T-helper 9 cell (primary cell): ENCODE results near the gene KANSL1.
A peak's percentile ranks its signal among the peaks of the same experiment; 100 is the strongest.

Experiments
- DNase-seq: peaks from one replicate; pipeline ENCODE4 v3.0.0-alpha.2; 2020

Gene KANSL1

DNA sequence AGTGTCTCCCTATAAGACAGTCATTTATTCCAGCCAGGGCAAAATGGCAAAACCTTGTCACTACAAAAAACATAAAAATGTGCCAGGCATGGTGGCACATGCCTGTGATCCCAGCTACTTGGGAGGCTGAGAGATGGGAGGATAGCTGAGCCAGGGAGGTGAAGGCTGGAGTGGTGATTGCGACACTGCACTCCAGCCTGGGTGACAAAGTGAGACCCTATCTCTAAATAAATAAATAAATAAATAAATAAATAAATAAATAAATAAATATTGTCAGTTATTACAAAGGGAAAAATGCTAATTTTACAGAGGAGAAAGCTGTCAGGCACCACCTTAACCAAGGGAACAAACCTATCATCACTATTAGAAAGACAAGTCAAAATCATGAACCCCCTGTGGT lies 118.7 kb downstream of the KANSL1 start:
- DNase-seq: no peak

- DNase-seq: no peak
Measured at GRCh38 chr17:46072998-46073397, 120.2 kb downstream of the KANSL1 start.

- no peak for DNase-seq
Measured at GRCh38 chr17:46071796-46072195, 121.4 kb downstream of the KANSL1 start.

DNA sequence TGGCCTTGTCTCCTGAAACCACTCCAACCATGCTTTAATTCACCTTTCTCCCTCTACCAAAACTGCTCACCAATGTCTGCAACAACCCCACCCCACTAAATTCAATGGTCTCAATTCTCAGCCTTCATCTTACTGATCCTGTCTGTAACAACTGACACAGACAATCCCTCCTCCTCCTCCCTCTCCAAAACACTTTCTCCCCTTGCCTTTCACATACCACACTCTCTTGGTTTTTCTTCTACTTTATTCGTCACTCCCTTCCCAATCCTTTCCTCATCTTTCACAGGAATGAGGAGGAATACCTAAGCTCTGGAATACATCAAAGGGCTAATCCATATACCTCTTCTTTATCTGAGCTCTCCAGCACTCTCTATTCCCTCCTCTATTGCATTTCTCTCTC lies 128.8 kb downstream of the KANSL1 start:
- no peak for DNase-seq

DNA sequence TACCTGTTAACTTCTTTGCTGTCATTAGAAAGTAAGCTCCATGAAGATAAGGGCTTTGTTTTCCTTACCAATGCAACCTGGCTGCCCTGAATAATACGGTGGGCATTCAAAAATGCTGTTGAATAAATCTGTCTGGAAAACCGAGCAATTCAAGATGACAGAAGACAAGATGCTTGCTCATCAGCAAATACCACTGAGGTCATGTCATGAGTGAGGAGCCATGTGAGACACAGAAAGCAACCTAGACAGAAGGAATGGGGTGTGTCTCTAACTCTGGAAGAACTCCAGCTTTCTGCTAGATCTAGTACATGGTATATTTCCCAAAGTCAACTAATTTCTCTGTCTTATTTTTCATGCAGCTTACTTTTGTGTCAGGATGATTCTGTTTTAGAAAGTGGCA lies 130.0 kb downstream of the KANSL1 start:
- DNase-seq: no peak

- no peak for DNase-seq
Measured at GRCh38 chr17:46061435-46061834, 131.8 kb downstream of the KANSL1 start.

GRCh38 chr17:46060461-46060860 lies 132.8 kb downstream of the KANSL1 start:
- no peak for DNase-seq

GRCh38 chr17:46059486-46059885 lies 133.7 kb downstream of the KANSL1 start:
- DNase-seq: no peak

DNA sequence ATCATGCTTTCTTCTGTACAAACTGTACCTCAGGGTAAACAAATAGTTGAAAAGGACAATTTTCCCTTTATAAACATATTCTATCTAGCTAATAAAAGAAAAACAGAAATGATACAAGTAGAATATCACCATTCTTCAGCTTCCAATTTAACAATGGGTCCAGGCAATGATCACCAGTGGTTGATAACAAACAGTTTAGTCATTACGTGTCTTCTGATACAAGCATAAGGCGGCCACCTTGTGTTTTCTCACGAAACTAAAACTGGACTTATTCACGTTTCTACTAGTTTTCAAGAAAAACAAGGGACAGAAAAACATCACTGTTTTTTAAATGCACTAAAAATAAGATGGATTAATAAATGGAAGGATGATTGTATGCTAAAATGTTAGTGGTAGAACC lies 135.9 kb downstream of the KANSL1 start:
- no peak for DNase-seq

DNA sequence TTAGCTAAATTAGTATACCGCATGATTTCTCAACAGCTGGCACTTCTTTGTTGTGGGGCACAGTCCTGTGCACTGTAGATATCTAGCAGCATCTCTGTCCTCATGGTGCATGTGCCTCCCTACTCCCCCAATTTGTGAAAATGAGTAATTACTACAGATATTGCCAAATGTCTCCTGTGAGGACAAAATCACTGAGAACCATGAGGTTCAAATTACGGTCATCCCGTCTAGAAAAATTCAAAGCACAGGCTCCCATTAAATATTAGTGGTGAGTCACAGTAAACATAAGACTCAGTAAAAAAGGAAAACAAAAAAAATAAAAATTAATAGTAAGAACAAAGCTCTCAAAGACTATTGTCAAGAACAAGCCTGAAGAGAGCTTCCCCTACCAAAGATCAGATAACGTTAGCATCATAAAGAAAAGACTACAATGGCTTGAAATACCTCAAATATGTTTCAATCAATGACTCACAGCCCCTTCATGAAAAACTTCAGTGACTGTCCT lies 136.4 kb downstream of the KANSL1 start:
- no peak for DNase-seq

DNA sequence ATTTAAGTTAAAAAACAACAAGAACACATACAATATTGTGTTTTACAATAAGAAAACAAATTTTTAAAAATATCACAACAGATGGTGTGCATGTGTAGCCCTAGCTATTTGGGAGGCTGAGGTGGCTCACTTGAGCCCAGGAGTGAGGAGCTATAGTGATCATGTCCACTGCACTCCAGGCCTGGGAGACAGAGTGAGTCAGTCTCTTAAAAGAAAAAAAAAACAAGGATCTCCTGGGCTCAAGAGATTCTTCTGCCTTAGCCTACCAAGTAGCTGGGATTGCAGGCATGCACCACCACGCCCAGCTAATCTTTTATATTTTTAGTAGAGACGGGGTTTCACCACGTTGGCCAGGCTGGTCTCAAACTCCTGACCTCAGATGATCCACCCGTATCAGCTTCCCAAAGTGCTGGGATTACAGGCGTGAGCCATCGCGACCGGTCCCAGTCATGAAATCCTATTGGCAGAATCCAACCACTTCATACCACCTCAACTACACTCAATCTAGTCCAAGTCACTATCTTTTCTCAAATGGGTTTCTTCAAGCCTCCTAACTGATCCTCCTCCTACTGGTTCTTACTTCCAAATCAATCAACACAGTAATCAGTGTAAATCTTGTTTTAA lies 139.2 kb downstream of the KANSL1 start:
- no peak for DNase-seq

GRCh38 chr17:46049656-46050055 lies 143.6 kb downstream of the KANSL1 start:
- DNase-seq: no peak

GRCh38 chr17:46047856-46048255 lies 145.4 kb downstream of the KANSL1 start:
- no peak for DNase-seq

DNA sequence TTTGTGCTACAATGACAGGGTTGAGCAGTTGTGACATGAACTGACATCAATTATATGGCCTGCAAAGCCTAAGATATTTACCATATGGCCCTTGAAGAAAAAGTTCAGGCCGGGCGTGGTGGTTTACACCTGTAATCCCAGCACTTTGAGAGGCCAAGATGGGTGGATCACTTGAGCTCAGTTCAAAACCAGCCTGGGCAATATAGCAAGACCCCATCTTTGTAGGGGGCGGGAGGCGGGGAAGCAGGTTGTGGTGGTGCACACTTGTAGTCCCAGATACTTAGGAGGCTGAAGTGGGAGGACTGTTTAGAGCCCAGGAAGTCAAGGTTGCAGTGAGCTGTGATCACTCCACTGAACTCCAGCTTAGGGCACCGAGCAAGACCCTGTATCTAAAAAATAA lies 145.8 kb downstream of the KANSL1 start:
- no peak for DNase-seq

GRCh38 chr17:46046957-46047356 lies 146.3 kb downstream of the KANSL1 start:
- no peak for DNase-seq

DNA sequence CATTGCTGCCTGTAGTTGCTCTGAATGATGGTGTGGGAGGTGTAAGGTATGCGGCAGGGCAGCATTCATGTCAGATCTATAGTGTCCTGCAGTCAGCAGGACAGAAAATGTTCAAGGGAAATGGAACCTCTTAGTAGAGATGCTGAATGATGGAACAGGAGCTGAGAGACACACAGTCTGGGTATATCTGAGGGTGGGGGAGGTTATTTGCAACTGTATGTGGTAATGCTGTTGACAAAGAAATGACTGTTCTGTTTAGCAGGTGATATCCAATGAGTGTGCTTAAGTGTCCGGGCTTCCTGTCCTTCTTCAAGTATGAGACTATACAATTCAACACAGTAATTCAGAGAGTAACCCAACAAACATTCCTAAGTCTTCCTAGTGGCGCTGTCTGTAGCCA lies 147.6 kb downstream of the KANSL1 start:
- no peak for DNase-seq

DNA sequence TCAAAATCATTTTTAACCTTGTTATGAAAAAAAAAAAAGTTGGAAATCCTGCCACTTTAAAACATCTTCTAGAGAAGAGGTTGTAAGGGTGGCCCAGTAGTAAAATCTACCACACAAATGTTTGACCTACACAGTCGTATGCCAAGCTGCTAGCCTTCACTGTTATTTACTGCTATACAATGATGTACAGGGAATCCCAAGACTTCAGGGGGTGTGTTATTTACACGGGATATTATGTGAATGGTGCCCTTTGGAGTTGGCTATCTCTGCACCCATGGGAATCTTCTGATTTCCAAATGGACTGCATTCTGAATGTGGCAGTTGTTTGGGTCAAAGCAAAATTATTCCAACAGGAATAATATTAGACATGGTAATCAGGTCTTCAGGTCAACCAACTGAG lies 148.2 kb downstream of the KANSL1 start:
- no peak for DNase-seq

DNA sequence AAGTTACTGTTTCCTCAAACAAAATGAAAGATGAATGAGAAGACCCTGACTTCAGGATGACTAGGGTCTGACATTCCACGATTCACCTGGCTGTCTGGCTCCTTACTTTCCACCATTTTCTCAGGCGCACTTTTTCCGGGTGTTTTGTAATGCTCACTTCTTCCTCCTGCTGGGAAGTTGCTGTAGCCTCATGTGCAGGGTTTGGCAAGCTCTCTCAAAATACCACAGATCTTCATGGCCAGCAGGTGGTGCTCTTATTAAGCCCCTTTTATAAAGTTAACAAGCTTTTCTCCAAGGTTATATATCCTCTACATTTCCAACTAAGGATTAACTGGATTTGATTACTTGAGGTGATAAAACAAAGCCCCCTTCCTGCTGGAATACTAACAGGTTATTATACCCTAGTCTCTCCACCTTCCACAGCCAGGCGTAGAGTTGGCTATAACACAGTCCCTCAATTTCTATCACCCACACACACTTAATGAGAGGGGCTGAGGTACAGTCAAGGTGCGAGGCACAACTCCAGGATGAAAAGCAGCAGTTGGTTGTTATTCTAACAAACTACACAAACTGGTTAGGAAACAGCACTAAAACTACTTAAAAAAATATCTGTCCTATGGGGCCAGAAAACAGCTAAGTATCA lies 148.8 kb downstream of the KANSL1 start:
- peak; percentile 29 for DNase-seq

DNA sequence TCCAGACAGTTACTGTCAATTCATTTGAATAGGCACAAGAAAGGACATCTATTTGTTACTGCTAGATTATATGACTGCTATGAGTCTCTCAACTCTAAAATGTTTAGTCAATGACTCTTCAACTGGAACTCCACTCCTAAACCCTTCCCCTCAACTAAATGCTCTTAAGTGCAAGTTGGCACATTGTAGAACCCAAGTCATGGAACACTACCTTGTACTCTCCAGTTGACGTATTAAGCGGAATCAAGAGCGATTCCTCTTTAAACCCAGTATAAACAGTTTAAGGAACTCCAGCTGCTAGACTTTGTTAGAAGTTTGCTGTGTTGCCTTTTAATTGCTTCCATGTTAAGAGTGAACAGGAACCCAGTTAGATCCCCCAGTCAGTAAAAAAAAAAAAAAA lies 149.6 kb downstream of the KANSL1 start:
- no peak for DNase-seq

DNA sequence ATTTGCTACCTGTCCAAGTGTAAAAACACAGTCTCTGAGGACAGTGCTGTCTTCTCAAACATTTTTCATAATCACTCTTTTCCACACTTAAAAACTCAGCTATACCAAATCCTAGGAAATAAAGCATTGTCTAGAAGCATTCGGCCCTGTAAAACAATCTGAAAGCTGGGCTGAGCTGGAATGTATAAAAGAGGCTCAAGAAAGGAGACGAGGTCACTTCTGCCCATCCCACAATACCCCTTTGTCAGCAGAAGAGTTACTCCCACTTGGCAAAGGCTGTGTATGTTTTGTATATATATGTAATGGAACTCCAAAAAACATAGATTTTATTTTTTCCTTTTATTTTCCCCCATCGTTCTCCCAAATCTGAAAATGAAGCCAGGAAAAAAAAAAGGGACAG lies 150.3 kb downstream of the KANSL1 start:
- DNase-seq: no peak

DNA sequence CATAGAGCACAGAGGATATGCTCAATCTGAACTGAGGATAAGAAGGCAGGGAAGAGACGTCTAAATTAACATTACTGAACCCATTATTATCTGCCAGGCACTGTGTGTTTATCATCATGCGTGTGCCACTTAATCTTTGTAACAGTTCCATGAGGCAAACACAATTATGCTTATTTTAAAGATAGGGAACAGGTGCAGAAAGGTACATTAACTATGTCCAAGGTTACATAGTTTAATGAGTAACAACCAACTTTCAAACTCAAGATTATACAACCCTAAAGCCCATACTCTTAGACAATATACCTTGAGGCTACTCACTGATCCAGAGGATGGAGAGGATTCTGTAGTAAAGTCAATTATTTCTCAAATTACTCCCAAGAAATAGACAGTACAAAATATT lies 151.0 kb downstream of the KANSL1 start:
- DNase-seq: no peak

- no peak for DNase-seq
Measured at GRCh38 chr17:46039592-46040186, 153.5 kb downstream of the KANSL1 start.

- no peak for DNase-seq
Measured at GRCh38 chr17:46038937-46039336, 154.3 kb downstream of the KANSL1 start.

DNA sequence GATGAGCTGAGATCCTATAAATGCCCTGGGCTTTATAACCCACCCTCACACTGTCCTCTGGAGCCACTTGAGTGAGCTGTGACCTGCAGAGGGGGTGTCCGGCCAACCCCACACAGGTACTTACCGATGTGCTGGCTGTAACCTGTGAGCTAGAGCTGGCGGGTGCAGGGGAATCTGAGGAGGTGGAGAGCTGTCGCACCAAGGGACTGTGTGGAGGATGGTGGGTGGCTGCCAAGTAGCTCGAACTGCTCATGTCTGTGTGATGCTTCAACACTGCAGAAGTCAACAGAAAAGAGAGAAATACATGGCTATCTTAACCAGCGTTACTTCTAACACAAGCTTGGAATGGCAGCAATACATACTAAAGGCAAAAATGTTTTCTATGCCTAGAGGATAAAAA lies 154.8 kb downstream of the KANSL1 start:
- DNase-seq: no peak
